COLO668 (cell line): ENCODE data around the gene PBX3.
A peak's percentile ranks its signal among the peaks of the same experiment; 100 is the strongest.

Experiments used
- DNase-seq: peaks from one replicate; lab custom pipeline; 2025; ENCODE audit not compliant: unreplicated experiment; lab: John Stamatoyannopoulos, UW

PBX3 gene

GRCh38 chr9:125991886-125992529, 244.8 kb downstream of the PBX3 start:
- no peak for DNase-seq

DNA sequence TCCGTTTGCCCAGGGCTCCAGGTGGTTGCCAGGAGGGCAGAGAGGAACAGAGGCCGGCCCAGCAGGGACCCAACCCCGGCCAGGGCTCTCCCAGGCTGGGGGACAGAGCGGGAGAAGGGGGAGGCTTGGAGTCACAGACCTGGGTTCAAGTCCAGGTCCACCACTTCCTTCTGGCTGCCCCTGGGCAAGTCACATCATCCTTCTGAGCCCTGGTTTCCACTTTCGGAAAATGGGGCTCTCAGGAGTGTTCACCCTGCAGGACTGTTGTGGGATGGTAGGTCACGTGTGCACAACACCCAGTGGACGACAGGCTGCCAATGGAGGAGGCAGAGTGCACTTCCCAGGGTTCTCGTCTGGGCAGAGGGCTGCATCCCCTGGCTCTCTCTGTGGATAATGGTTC, 245.4 kb downstream of the PBX3 start:
- DNase-seq = no peak

GRCh38 chr9:125993466-125993865, 246.3 kb downstream of the PBX3 start:
- no peak for DNase-seq

GRCh38 chr9:125994066-125994943, 247.1 kb downstream of the PBX3 start:
- no peak for DNase-seq

- DNase-seq = no peak
These were observed 247.8 kb downstream of the PBX3 start for GRCh38 chr9:125995006-125995405.

- DNase-seq = no peak
These were observed 248.5 kb downstream of the PBX3 start for GRCh38 chr9:125995706-125996105.

DNA sequence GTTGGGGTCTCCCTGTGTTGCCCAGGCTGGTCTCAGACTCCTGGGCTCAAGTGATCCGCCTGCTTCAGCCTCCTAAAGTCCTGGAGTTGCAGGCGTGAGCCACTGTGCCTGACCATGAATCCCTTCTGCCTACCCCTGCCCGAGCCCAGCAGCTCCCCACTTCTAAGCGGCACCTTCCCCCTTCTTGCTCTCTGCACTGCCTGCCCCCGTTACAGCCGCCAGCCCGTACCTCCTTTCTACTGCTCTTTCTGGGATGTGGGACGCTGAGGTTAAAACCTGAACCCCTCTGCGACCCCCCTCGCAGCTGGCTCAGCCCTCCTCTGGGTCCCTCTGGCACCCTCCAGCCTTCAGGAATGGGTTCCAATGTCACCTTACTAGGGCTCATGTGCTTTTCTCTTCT, 249.6 kb downstream of the PBX3 start:
- DNase-seq = no peak

DNA sequence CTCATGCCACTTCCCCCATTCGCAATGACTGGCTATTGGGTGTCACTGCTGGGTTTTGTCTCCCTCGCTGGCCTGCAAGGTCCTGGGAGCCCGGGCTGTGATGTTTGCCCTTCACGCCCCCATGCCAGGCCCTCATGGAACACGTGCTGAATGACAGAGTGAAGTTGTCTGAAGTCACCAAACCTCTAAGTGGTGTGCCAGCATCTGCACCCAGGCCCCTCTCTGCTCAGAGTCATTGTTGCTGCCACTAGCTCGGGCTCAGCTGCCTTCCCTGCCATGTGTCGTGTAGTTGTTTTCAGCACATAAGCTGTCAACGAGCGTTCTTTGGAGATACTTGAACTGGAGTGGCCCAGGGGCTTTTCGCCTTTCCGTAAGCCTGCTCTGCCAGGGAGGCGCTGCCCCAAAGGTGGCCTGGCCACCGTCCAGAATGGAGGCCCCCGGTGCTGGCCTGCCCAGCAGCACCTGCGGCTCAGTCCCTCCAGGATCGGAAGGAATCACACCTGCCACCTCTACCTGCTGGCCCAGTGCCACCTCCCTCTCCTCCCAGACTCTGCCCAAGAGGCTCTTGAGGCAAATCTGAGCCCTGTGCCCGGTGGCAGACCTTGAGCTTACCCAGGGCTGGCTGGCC, 250.1 kb downstream of the PBX3 start:
- peak; percentile 65 for DNase-seq

DNA sequence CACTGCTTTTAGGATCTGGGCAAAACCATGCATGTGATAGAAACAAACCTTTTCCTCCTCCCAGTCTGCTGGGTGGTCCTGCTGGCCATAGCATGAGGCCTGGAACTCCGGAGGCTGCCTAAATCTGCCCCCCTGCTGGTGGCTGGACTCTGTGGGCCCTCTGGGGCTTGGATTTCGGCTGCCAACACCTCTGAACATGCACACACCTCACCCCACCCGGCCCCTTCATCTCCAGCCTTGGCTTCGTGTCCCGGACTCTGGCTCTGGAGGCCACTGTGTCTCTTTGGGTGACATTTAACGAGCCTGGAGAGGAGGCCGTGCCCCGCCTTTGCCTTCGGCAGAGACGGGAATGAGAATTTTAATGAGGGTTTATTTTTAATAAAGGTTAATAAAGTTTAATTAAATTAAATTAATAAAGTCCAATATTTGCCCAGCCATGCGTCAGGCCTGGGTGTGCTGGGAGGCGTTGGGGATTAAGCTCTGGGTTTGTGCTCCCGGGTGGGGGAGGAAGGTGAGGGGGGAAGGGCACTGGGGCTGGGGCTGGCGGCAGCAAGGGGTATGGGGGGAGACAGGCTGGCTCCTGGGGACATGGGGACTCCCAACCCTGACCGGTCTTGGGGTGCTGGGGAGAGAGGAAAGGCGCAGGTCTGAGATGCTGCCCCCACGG, 251.8 kb downstream of the PBX3 start:
- DNase-seq = no peak

GRCh38 chr9:125999504-125999881, 252.3 kb downstream of the PBX3 start:
- DNase-seq = no peak

GRCh38 chr9:126000256-126000655, 253.1 kb downstream of the PBX3 start:
- no peak for DNase-seq

DNA sequence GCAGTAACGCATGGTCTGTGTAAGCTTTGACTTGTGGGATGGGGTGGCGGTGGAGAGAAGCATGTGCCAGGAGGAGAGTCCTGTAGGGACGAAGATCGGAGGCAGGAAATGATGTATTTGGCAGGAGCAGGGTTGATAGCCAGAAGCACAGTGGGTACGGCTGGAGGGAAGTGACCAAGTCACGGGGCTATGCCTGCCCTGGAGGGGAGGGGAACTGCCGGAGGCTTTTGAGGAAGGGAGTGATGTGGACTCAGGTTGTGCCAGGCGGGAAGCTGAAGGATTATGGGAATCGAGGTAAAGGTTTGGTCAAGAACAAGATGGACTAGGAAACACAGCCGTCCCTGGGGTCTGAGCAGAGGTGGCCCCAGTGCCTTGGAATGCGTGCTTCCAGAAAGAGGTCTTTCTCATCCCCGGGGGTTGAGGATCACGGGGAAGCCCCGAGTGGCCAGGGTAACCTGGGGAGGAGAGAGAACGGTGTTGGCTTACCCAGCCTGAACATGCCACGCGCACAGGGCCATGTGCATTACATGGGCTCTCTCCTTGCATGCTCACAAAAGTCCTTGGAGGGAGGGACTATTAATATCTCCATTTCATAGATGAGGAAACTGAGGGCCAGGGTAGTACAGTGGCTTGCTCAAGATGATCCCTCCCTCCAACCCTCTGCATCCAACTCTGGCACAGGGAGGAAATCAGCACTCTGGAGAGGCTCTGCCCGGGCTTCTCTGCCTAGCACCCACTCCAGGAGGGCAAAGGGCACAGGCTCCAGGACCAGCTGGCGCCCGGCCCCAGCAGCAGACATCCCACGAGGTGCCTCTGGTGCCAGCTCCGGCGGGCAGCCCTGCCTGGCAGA, 253.8 kb downstream of the PBX3 start:
- peak; percentile 32 for DNase-seq

GRCh38 chr9:126001581-126002225, 254.5 kb downstream of the PBX3 start:
- no peak for DNase-seq

- no peak for DNase-seq
These were observed 255.5 kb downstream of the PBX3 start for GRCh38 chr9:126002476-126003350.

DNA sequence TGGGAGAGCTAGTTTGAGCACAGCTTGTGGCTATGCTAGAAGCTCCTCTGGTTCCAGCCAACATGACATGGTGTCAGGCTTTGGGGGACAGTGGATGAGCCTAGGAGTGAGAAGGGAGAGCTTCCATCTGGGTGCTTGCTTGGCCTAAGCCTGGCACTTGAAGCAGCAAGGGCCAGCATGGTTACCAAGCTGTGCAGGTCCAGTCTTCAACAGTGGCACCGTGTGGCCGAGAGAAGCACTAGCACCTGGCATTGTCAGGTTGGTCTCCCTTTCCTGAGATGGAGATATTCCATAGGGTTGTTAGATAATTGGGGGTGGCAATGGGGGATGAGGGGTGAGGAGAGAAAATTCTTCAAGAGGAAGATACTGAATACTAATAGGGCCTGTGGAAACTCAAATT, 261.9 kb downstream of the PBX3 start:
- no peak for DNase-seq

DNA sequence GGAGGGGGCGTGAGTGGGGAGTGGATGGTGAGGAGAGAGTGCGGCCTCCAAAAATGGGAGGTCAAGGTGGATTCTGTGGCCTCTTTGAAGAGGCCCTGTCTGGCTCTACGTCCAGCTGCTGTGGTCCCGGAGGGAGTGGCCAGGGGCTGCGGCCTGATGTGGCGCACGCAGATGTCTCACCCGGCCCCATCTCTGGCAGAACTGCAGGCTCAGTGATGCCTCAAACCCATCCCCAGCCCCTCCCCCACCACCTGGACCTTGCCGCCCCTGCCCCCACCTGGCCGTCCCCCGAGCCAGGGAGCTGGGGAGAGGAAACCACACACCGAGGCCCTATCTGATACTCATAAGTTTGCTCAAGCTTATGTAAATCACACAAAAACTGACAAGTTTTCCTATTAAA, 267.6 kb downstream of the PBX3 start:
- no peak for DNase-seq

GRCh38 chr9:126015424-126015823, 268.3 kb downstream of the PBX3 start:
- no peak for DNase-seq

DNA sequence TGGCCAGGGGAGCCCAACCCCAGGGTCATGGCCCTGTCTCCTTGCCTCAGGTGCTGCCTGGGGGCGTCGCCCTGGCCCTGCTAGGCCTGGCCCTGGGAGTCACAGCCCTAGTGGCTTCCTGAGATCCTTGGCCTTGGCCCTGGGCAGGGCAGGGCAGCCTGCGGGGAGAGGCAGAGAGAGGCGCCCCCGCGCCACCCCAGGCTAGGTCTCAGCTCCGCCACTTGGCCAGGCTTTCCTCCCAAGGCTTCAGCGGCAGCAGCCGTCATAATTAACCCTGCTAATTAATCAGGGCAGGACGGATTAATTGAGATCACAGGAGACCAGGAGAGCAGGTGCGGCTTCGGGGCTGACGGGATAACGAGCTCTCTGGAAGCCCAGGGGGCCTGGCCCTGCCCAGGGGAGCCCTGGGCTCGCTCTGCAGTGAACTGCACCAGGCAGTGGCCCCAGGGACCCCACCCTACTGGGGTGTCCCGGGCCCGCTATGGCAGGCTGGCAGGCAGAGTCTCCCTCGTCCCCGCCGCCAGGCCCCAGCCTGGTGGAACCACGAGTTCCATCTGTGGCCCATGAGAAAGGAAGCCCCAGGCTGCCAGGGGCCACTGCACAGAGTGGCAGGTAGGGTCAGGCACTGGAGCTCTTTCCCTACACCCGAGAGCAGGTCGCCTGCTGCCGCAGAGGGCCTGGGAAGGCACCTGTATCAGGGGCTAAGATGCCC, 269.6 kb downstream of the PBX3 start:
- DNase-seq = no peak
